HepG2 (cell line): ENCODE measurements around the gene PCBP1. TPM values are rescaled to one million over a fixed set of nuclear protein-coding genes. Genes with fewer than 3 reads are reported as not detected.

Experiments
- ATF6 ChIP-seq: sonication (generic); formaldehyde crosslinking; conservative IDR thresholded peaks from 2 replicates; pipeline ENCODE4 v1.4.0; 2020; ENCODE audit warnings: missing genetic modification reagents
- CBFB ChIP-seq: sonication (generic); formaldehyde crosslinking; IDR thresholded peaks from 2 replicates; pipeline ENCODE4 v1.4.0; 2020; ENCODE audit warnings: missing genetic modification reagents
- DR1 ChIP-seq: sonication (generic); formaldehyde crosslinking; IDR thresholded peaks from 2 replicates; pipeline ENCODE4 v1.8.0; 2021; ENCODE audit warnings: mild to moderate bottlenecking, missing genetic modification reagents, inconsistent platforms
- JUND ChIP-seq: sonication (generic); formaldehyde crosslinking; IDR thresholded peaks from 2 replicates; pipeline ENCODE4 v1.8.0; 2022; ENCODE audit warnings: mild to moderate bottlenecking, missing genetic modification reagents
- MBD4 ChIP-seq: IDR thresholded peaks from 2 replicates; pipeline ENCODE4 v1.6.1; 2012; ENCODE audit warnings: low read length, inconsistent platforms, borderline replicate concordance
- MBNL3 ChIP-seq: fragments of 250-450 bp; sonication (Bioruptor Pico); conservative IDR thresholded peaks from 2 replicates; pipeline ENCODE4 v1.8.0; 2022; ENCODE audit warnings: mild to moderate bottlenecking, inconsistent platforms
- NONO ChIP-seq, 2 experiments: fragments of 450-650 bp in 1 of 2; sonication (generic) in 1 of 2; formaldehyde crosslinking in 1 of 2; IDR thresholded peaks in 1 of 2; conservative IDR thresholded peaks in 1 of 2; 2 replicates each; pipeline versions ENCODE4 v1.6.1 to v1.8.0; 2017 to 2022; ENCODE audit warnings: mild to moderate bottlenecking in 1 of 2, missing genetic modification reagents in 1 of 2, moderate library complexity in 1 of 2
- NR1H2 ChIP-seq: sonication (generic); formaldehyde crosslinking; IDR thresholded peaks from 2 replicates; pipeline ENCODE4 v1.8.1; 2022; ENCODE audit warnings: low read depth, missing genetic modification reagents, borderline replicate concordance
- RNF219 ChIP-seq: sonication (generic); formaldehyde crosslinking; IDR thresholded peaks from 2 replicates; pipeline ENCODE4 v1.5.0; 2020; ENCODE audit warnings: mild to moderate bottlenecking, missing genetic modification reagents
- SMARCC2 ChIP-seq: fragments of 450-650 bp; IDR thresholded peaks from 2 replicates; pipeline ENCODE4 v1.6.1; 2017; ENCODE audit warnings: antibody characterized with exemption, mild to moderate bottlenecking
- SRSF9 ChIP-seq: fragments of 200-400 bp; formaldehyde crosslinking; IDR thresholded peaks from 2 replicates; pipeline ENCODE4 v1.6.1; 2018; ENCODE audit warnings: borderline replicate concordance, mild to moderate bottlenecking, low read depth, low read length; ENCODE audit not compliant: insufficient read depth, poor library complexity, severe bottlenecking
- STAG1 ChIP-seq: sonication (generic); formaldehyde crosslinking; IDR thresholded peaks from 2 replicates; pipeline ENCODE4 v1.4.0; 2020; ENCODE audit warnings: missing genetic modification reagents
- ZBTB10 ChIP-seq: sonication (generic); formaldehyde crosslinking; IDR thresholded peaks from 2 replicates; pipeline ENCODE4 v1.4.0; 2020; ENCODE audit warnings: missing genetic modification reagents, borderline replicate concordance
- ZFP36L1 ChIP-seq: sonication (generic); formaldehyde crosslinking; IDR thresholded peaks from 2 replicates; pipeline ENCODE4 v1.8.0; 2022; ENCODE audit warnings: mild to moderate bottlenecking, missing genetic modification reagents, moderate library complexity
- ZNF10 ChIP-seq: sonication (generic); formaldehyde crosslinking; IDR thresholded peaks from 2 replicates; pipeline ENCODE4 v1.4.0; 2020; ENCODE audit warnings: mild to moderate bottlenecking, low read depth, missing genetic modification reagents, borderline replicate concordance
- ZNF275 ChIP-seq: sonication (generic); formaldehyde crosslinking; IDR thresholded peaks from 2 replicates; pipeline ENCODE4 v1.8.0; 2022; ENCODE audit warnings: missing genetic modification reagents, mild to moderate bottlenecking, inconsistent platforms, borderline replicate concordance
- ZNF326 ChIP-seq: sonication (generic); formaldehyde crosslinking; IDR thresholded peaks from 2 replicates; pipeline ENCODE4 v1.4.0; 2020; ENCODE audit warnings: missing genetic modification reagents, borderline replicate concordance
- ZNF367 ChIP-seq: sonication (generic); formaldehyde crosslinking; IDR thresholded peaks from 2 replicates; pipeline ENCODE4 v1.4.0; 2020; ENCODE audit warnings: missing genetic modification reagents, borderline replicate concordance
- ZNF562 ChIP-seq: sonication (generic); formaldehyde crosslinking; IDR thresholded peaks from 2 replicates; pipeline ENCODE4 v1.8.0; 2022; ENCODE audit warnings: missing genetic modification reagents, borderline replicate concordance
- ZNF746 ChIP-seq: sonication (generic); formaldehyde crosslinking; IDR thresholded peaks from 2 replicates; pipeline ENCODE4 v1.8.0; 2022; ENCODE audit warnings: mild to moderate bottlenecking, missing genetic modification reagents
- polyA plus RNA-seq, 8 experiments: library from polyadenylated mRNA; depleted of rRNA in 3 of 8; stranded (reverse) in 7 of 8; unstranded in 1 of 8; fragments of >200 nt; fragmentation: Illumina TruSeq in 4 of 8; extraction: Trizol in 4 of 8; gene quantifications; 2 replicates each; pipeline versions ENCODE4 v1.2.1 to v1.2.3, GENCODE V29; 2011 to 2016; ENCODE audit warnings: low read depth in 4 of 8, missing spikeins in 1 of 8, mixed read lengths in 1 of 8; ENCODE audit not compliant: insufficient read depth in 1 of 8
- total RNA-seq, 5 experiments: library from RNA; depleted of rRNA; stranded (reverse); fragments of >200 nt; fragmentation: Illumina TruSeq; extraction: Trizol; gene quantifications; 2 replicates each; pipeline ENCODE4 v1.2.3, GENCODE V29; 2016; ENCODE audit warnings: low read depth in 1 of 5

PCBP1 gene
- total and polyA plus RNA-seq, 2 of the 13 experiments (the other 11 are each of a cell fraction or from before 2014, with no cell fraction given) = 32.0 to 137 TPM

GRCh38 chr2:70086838-70087701 lies at the start of gene PCBP1 (continued):
- TF ChIP-seq ZNF326 (CRISPR knock-in tag) = no peak; the same call in 1 of the 2 replicates
- TF ChIP-seq DR1 (CRISPR knock-in tag) = no peak; the same call in 1 of the 2 replicates
- TF ChIP-seq NONO (IDR thresholded peaks at IDR 0.05) = no peak
- peak; percentile 31 for TF ChIP-seq NONO (CRISPR knock-in tag; conservative IDR thresholded peaks at IDR 0.05)
- TF ChIP-seq STAG1 (CRISPR knock-in tag) = no peak
- no peak for TF ChIP-seq ZFP36L1 (CRISPR knock-in tag)
- TF ChIP-seq ZBTB10 (CRISPR knock-in tag) = no peak
- TF ChIP-seq SRSF9 = no peak
- no peak for TF ChIP-seq MBNL3 (CRISPR knock-in tag)
- no peak for TF ChIP-seq ZNF10 (CRISPR knock-in tag)
- no peak for TF ChIP-seq JUND (CRISPR knock-in tag)
- TF ChIP-seq RNF219 (CRISPR knock-in tag) = no peak
- no peak; the same call in 1 of the 2 replicates for TF ChIP-seq ATF6
- TF ChIP-seq CBFB = 0 out of 2 replicates have a peak, but pooled peaks have one; percentile 68
- no peak for TF ChIP-seq ZNF562 (CRISPR knock-in tag)
- TF ChIP-seq ZNF275 (CRISPR knock-in tag) = no peak
- no peak for TF ChIP-seq ZNF746 (CRISPR knock-in tag)
- TF ChIP-seq MBD4 = no peak
- TF ChIP-seq SMARCC2 = no peak
- TF ChIP-seq ZNF367 (CRISPR knock-in tag) = no peak
- TF ChIP-seq NR1H2 (CRISPR knock-in tag) = no peak
